Epithelial cell of proximal tubule (primary cell): Measurements from ENCODE around the gene ST6GALNAC3. TPM values are rescaled to one million over a fixed set of nuclear protein-coding genes. Genes with fewer than 3 reads are reported as not detected.
A peak's percentile ranks its signal among the peaks of the same experiment; 100 is the strongest.

ENCODE experiments used
- DNase-seq: peaks from one replicate; pipeline ENCODE4 v3.0.0-alpha.2; 2011; ENCODE audit warnings: low read depth
- H3K4me3 ChIP-seq: 2 replicates; pipeline ENCODE4 v1.5.1; 2011; ENCODE audit warnings: low read depth, mild to moderate bottlenecking, low read length
- total RNA-seq: library from RNA; depleted of rRNA; stranded (reverse); fragments of >200 nt; gene quantifications from 2 replicates; pipeline ENCODE4 v1.2.3, GENCODE V29; 2015
- TF ChIP-seq, protein P1 (sequence below): conservative IDR thresholded peaks from 2 replicates; pipeline ENCODE4 v1.5.1; 2012; ENCODE audit warnings: low read depth, mild to moderate bottlenecking, low read length

Gene ST6GALNAC3
- total RNA-seq, 1 donor from 2014 or later, result 0.75 TPM

DNA sequence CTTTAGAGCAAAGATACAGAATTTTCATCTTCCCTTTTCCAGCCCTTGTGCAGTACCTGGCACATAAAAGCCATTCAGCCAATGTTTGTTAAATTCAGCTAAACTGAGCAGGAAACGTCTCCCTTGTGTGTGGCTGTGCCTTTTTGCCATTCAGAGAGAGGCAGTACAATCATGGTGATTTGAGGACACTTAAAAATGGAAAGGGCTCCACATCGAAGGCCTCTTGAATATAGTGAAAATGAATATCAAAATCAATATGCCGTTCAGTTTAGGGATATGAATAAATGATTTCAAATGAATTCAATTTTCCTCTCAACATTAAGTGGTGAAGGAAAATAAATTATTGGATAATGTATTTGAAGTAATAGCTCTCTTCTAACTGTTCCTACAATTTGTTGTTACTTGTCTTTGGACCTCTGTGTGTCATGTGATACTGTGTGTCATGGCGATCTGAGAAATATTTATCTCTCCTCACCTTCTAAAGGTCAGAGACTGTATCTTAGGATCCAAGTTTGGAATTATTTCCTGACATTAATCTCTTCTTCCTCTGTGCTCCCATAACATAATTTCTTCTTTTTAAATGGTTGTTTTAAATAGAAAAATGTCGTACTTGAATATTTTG lies 437.1 kb downstream of the ST6GALNAC3 start:
- TF ChIP-seq, protein P1, sequence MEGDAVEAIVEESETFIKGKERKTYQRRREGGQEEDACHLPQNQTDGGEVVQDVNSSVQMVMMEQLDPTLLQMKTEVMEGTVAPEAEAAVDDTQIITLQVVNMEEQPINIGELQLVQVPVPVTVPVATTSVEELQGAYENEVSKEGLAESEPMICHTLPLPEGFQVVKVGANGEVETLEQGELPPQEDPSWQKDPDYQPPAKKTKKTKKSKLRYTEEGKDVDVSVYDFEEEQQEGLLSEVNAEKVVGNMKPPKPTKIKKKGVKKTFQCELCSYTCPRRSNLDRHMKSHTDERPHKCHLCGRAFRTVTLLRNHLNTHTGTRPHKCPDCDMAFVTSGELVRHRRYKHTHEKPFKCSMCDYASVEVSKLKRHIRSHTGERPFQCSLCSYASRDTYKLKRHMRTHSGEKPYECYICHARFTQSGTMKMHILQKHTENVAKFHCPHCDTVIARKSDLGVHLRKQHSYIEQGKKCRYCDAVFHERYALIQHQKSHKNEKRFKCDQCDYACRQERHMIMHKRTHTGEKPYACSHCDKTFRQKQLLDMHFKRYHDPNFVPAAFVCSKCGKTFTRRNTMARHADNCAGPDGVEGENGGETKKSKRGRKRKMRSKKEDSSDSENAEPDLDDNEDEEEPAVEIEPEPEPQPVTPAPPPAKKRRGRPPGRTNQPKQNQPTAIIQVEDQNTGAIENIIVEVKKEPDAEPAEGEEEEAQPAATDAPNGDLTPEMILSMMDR, result no peak
- DNase-seq, result no peak
- no peak overlapping the region for H3K4me3 ChIP-seq

DNA sequence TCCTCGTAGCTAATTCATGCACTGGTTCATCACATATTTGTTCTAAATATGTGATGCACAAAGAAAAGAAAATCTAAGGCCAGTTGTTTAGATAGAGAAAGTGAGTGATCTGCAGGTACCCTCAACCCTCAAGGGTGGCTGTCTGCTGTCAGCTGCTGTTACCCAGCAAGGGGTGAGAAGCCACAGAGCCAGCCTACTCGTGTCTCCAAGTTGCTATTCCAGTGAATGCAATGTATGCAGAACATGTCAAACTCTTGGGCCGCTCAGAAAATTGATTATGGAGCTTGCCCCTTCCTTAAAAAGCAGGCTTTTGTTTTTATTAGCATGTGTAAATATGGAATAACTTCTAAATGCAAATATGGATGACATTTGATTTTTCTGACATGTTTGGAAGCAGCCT lies 456.4 kb downstream of the ST6GALNAC3 start:
- no peak for DNase-seq
- TF ChIP-seq, protein P1, result no peak
- no peak overlapping the region for H3K4me3 ChIP-seq

DNA sequence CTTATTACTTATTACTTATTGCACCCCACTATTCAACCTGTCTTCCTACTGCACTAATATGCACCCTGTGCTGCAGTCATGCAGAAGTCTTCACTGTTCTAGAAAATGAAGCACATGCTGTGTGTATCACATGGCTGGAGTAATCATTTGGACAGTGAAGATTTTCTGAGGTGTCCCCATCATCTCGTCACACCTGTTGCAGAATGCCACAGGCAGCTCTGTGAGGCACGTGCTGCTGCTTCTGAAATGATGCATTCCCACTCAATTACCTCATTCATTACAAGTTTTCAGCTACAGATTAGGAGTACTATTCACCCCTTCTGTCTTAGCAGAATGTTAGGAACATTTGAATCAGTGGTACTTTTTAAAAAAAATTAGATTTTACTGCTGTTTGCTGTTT lies 467.1 kb downstream of the ST6GALNAC3 start:
- TF ChIP-seq, protein P1, result no peak
- no peak for DNase-seq
- no peak overlapping the region for H3K4me3 ChIP-seq

DNA sequence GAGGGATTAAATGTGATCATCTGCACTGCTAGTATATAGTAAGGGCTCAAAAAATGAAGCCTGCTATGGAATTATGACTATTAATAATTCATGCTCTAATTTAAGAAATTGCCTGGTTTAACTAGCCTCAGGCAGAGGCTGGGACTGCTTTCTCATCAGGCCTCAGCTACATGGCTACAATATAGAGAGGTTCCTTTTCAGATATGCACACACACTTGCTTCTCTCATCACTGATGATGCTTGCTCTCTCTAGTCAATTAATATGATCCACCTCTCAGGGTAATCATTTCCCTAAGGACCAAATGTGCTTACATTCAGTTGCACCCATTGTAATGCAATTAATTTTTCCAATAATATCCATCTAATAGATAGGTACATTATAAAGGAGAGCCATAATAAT lies 467.8 kb downstream of the ST6GALNAC3 start:
- no peak overlapping the region for H3K4me3 ChIP-seq
- no peak for DNase-seq
- TF ChIP-seq, protein P1, result no peak

DNA sequence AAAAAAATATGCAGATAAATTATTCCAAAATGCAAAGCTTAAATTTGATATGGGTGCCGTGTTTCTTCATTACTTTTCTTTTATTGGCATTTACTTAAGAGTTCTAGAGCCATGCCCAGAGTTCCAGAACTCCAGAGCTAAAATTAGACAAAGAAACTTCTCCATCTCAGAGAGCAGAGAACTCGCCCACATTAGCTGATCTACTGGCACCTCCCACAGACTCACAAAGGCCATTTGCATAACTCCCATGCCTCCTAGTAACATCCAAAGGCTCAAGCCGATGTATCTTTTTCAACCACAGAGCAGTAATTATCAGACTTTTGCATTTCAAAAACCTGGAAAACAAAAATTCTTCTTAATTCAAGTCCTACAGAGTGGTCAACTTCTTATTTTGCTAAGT lies 468.9 kb downstream of the ST6GALNAC3 start:
- DNase-seq, result no peak
- no peak overlapping the region for H3K4me3 ChIP-seq
- TF ChIP-seq, protein P1, result no peak

DNA sequence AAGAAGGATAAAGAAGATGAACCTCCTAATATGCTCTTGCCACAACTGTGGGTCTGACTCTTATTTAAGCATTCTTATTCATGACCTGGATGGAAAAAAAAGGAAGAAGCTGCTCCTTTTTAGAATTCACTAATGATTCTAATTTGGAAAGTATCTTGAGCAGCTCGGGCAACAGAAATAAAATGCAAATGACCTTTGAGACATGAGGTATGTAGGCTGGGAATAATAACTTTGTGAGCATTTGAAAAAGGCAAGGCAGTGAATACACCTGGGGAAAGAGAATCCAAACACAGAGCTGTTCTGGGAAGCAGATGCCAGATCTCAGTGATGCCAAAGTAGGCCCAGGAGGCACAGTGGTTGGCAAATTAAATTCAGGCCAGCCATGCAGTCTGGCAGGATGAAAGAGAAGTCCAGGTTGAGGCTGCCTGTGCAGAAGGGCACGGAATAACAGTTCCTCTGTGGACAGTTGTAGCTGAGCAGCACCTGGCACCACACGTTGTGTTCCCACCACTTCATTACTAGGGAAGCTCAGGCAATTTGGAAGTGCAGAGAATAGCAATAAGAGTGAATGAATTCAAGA lies 471.9 kb downstream of the ST6GALNAC3 start:
- no peak for DNase-seq
- no peak overlapping the region for H3K4me3 ChIP-seq
- TF ChIP-seq, protein P1, result no peak

DNA sequence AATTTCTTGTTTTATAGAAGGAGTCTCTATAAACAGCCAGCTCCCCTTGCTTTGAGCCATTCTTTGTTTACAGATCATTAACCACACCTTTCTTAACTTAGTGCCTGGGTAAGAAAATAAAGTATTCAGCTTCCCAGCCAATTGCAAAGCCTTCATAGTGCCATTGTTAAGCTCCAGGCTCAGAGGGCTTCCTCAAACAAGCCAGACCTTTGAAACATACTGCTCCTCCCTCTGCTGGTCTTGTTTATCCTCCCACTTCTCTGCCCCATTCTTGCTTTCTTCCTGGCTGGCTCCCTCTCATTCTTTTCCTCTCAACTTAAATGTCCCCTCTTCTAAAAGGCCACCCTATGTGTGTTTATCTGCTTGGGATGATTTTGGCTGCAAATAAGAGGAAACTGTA lies 473.4 kb downstream of the ST6GALNAC3 start:
- TF ChIP-seq, protein P1, result peak; percentile 21
- no peak for DNase-seq
- H3K4me3 ChIP-seq, result no peak overlapping the region
